ENCODE data around the gene NPTX1.

Gene NPTX1

GRCh38 chr17:80456465-80457235, 19.8 kb downstream of the NPTX1 start:
- no peak for DNase-seq

- DNase-seq = no peak
These were observed 20.6 kb downstream of the NPTX1 start for GRCh38 chr17:80455784-80456183.

- peak; percentile 49 for DNase-seq
These were observed 21.1 kb downstream of the NPTX1 start for GRCh38 chr17:80455336-80455710.

- DNase-seq = peak; percentile 98
These were observed 21.7 kb downstream of the NPTX1 start for GRCh38 chr17:80454557-80455335.

GRCh38 chr17:80453998-80454556, 22.3 kb downstream of the NPTX1 start:
- no peak for DNase-seq

- no peak for DNase-seq
These were observed 23.0 kb downstream of the NPTX1 start for GRCh38 chr17:80453126-80453997.

- DNase-seq = no peak
These were observed 24.1 kb downstream of the NPTX1 start for GRCh38 chr17:80452173-80452915.

- DNase-seq = no peak
These were observed 25.2 kb downstream of the NPTX1 start for GRCh38 chr17:80451104-80451775.

- DNase-seq = no peak
These were observed 26.4 kb downstream of the NPTX1 start for GRCh38 chr17:80449930-80450576.

GRCh38 chr17:80449194-80449929, 27.0 kb downstream of the NPTX1 start:
- no peak for DNase-seq

GRCh38 chr17:80447790-80448189, 28.6 kb downstream of the NPTX1 start:
- DNase-seq = no peak

GRCh38 chr17:80446645-80447405, 29.6 kb downstream of the NPTX1 start:
- no peak for DNase-seq

GRCh38 chr17:80445726-80446110, 30.7 kb downstream of the NPTX1 start:
- DNase-seq = no peak

- DNase-seq = no peak
These were observed 31.2 kb downstream of the NPTX1 start for GRCh38 chr17:80445007-80445725.

- no peak for DNase-seq
These were observed 31.8 kb downstream of the NPTX1 start for GRCh38 chr17:80444644-80444979.

- DNase-seq = no peak
These were observed 32.3 kb downstream of the NPTX1 start for GRCh38 chr17:80443916-80444643.

- no peak for DNase-seq
These were observed 32.9 kb downstream of the NPTX1 start for GRCh38 chr17:80443498-80443897.

GRCh38 chr17:80442764-80443163, 33.6 kb downstream of the NPTX1 start:
- no peak for DNase-seq
